ENCODE results near the gene CSTB.

CSTB gene

GRCh38 chr21:43760391-43760958 is 15.6 kb downstream of the CSTB start:
- no peak overlapping the region for H3K4me3 ChIP-seq (ENCODE audit: low read depth, low read length)
- TF ChIP-seq CTCF (IDR thresholded peaks at IDR 0.05; ENCODE audit: insufficient read depth, low read depth, low read length, missing control alignments): no peak
- DNase-seq (ENCODE audit: low read depth): no peak

- DNase-seq (ENCODE audit: low read depth): no peak
- no peak overlapping the region for H3K4me3 ChIP-seq (ENCODE audit: low read depth, low read length)
- no peak for TF ChIP-seq CTCF (IDR thresholded peaks at IDR 0.05; ENCODE audit: insufficient read depth, low read depth, low read length, missing control alignments)
Measured at GRCh38 chr21:43759651-43760050, 16.5 kb downstream of the CSTB start.

- no peak for TF ChIP-seq CTCF (IDR thresholded peaks at IDR 0.05; ENCODE audit: insufficient read depth, low read depth, low read length, missing control alignments)
- H3K4me3 ChIP-seq (ENCODE audit: low read depth, low read length): no peak overlapping the region
- DNase-seq (ENCODE audit: low read depth): no peak
Measured at GRCh38 chr21:43758811-43759210, 17.3 kb downstream of the CSTB start.

- DNase-seq (ENCODE audit: low read depth): no peak
- no peak overlapping the region for H3K4me3 ChIP-seq (ENCODE audit: low read depth, low read length)
- no peak for TF ChIP-seq CTCF (IDR thresholded peaks at IDR 0.05; ENCODE audit: insufficient read depth, low read depth, low read length, missing control alignments)
Measured at GRCh38 chr21:43758111-43758641, 17.9 kb downstream of the CSTB start.

- TF ChIP-seq CTCF (IDR thresholded peaks at IDR 0.05; ENCODE audit: insufficient read depth, low read depth, low read length, missing control alignments): no peak
- DNase-seq (ENCODE audit: low read depth): no peak
- no peak overlapping the region for H3K4me3 ChIP-seq (ENCODE audit: low read depth, low read length)
Measured at GRCh38 chr21:43757601-43758000, 18.5 kb downstream of the CSTB start.

GRCh38 chr21:43755820-43756594 is 20.1 kb downstream of the CSTB start:
- H3K4me3 ChIP-seq (ENCODE audit: low read depth, low read length): no peak overlapping the region
- DNase-seq (ENCODE audit: low read depth): no peak
- TF ChIP-seq CTCF (IDR thresholded peaks at IDR 0.05; ENCODE audit: insufficient read depth, low read depth, low read length, missing control alignments): no peak
